ENCODE results near the gene NOP56.

NOP56 gene

DNA sequence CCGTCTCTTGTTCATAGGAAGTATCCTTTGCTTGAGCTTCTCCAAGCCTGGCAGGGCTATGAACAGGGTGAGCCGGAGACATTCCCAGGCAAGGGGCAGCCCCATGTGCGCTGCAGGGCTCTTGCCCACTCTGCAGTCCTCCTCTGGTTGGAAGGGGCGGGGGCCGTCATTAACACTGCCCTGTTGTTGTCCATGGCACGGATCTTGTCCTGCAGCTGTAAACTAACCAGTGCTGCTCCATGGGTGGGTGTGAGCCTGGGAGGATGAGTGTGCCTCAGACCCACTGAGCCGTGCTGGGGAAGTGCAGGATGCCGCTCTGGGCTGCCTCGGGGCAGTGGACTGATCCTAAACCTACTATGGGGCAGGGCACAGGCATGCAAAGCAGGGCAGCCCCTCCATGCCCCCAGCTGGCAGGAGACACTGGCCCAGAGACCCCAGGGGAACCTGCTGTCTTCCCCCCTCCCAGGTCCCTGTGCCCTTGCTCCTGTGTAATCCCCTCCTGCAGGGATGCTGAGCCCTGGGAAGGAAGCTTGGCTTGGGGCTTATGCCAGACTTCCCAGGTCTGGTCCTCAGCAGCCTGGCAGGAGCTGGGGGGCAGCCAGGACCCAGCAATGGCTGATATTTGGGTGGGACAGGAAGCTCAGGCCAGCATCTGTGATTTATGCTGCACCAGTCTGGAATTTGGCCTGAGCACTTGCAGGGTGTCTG, 48.6 kb downstream of the NOP56 start:
- no peak for DNase-seq (ENCODE audit: low spot score)

- DNase-seq (ENCODE audit: low spot score) = no peak
Measured at GRCh38 chr20:2701671-2702081, 49.2 kb downstream of the NOP56 start.

DNA sequence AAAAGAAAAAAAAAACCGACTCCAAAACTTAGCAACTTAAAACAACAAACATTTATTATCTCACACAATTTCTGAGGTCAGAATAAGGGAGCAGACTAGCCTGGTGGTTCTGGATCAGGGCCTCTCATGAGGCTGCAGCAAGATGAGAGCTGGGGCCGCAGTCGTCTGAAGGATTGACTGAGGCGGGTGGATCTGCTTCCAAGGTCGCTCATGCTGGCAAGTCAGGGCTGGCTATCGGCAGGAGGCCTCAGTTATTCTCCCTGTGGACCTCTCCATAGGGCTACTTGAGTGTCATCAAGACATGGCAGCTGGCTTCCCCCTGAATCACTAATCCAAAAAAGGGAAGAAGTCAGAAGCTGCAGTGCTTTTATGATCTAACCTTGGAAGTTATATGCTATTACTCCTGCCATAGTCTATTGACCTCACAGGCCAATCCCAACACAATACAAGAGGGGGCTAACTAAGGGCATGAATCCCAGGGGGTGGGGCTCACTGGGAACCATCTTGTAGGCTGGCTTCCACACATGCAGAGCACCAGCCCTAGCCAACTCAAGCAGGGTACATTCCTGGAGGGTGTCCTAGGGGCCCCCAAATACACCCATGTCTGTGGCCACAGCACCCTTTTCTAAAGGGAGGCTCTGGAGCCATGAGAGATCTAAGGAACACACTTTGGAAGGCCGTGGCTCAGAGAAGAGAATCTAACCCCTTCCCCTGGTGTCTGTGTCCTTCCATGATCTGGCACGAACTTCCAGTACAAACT, 51.5 kb downstream of the NOP56 start:
- no peak for DNase-seq (ENCODE audit: low spot score)

- no peak for DNase-seq (ENCODE audit: low spot score)
Measured at GRCh38 chr20:2705931-2706645, 53.7 kb downstream of the NOP56 start.

DNA sequence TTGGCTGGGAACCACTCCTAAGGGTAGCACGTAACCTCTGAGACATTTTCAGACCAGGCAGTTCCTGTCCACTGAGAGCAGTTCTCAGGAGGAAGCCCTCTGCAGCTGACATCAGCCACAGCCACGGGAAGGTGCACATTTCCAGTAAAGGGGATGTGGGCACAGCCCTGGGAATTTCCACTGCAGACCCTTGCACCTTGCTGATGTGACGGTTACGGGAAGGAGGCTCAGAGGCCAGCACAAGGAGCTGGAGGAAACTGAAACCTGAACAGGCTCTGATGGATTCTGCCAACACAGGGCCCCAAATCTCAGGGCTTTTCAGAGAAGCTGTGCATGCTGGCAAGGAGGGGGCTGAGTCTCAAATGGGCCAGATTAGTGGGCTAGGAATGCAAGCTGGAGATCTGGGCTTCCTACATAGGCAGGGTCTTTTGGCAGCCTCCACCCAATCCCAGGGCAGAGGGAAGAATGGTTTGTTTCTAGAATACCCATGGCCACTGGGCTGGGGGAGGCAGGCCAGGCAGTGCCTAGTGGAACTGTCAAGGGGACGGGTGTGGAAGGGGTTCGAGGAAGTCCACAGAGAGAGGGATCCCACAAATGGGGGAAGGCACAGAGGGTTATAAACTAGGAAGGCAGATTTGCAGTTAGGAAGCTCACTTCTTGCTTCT, 54.4 kb downstream of the NOP56 start:
- no peak for DNase-seq (ENCODE audit: low spot score)

DNA sequence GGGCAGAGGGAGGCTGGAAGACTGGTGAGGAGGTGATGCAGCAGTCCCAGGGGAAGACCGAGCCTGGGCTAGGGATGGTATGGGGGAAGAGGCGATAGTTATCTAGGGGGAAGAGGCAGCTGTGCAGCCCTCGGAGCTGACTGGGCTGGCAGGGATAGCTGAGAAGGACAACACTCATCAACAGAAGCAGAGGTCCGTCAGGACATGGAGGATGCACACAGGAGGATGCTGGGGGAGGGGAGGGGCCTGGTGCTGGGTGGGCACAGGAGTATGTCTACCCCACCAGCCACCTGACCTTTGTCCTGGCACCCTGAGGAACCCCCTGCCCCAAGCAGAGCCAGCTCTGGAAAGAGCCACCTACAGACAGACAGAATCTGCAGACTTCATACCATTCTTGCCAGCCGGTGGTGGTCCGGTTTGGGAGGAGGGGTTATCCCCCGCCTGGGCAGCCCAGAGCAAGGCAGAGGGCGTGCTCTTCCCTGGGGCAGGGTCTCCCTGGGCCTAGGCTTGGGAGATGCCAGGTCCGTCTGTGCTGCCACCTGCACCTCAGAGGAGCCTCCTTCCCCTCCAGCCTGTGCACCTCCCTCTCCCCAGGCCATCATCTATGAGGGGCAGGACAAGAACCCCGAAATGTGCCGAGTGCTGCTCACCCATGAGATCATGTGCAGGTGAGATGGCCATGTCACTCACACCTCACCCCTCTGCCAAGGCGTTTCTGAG, 55.1 kb downstream of the NOP56 start:
- DNase-seq (ENCODE audit: low spot score) = peak; percentile 47

Small RNAs within 50 kb of the gene (small RNA-seq; reads per million reads assigned to genes)
- 0 reads per million in 2 experiments for gene SNORA51
- gene SNORD110 = 0 reads per million in 2 experiments
- gene SNORD56 = 0 reads per million in 2 experiments
- gene SNORD57 = 0 reads per million in 2 experiments
- 0 reads per million in 2 experiments for gene SNORD86
